Fibroblast of peridontal ligament (primary cell): Measurements from ENCODE around the gene NAA80.
A peak's percentile ranks its signal among the peaks of the same experiment; 100 is the strongest.
"Not testable (repeated sequence)": the region's sequence is repeated elsewhere in the genome, so short reads cannot be mapped to it uniquely, and the experiment has no call there.

Experiments
- DNase-seq: peaks from one replicate; pipeline ENCODE4 v3.0.0-alpha.2; 2010; ENCODE audit errors: extremely low read depth

NAA80 gene

DNA sequence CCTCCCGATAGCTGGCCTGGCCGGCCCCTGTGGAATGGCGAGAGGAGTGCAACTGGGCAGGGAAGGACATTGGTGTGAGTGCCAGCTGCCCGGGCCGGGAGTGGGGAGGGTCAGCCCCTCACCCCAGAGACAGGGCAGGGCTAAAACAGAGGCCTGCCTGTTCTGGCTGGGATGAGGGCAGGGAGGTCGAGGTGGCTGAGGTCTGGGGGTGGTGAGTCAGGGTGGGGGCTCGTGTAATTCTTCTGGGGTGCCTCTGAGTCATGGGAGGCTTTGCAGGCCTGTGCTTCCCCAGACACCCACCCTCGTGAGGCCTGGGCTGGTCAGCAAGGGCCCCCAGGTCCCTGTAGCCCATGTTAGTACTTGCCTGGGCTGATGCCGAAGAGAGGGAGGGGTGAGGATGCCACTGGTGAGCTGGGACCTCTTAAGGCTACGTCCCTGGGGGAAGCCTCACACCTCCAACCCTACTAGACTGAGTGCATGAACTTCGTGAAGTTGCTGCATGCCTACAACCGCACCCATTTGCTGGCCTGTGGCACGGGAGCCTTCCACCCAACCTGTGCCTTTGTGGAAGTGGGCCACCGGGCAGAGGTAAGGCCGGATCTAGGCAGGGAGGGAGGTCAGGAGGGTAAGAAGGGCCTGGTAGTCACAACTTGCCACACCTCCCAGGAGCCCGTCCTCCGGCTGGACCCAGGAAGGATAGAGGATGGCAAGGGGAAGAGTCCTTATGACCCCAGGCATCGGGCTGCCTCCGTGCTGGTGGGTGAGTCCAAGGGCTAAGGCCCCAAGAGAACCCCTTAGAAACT lies 28.6 kb downstream of the NAA80 start:
- DNase-seq: no peak

- no peak for DNase-seq
These were observed 29.2 kb downstream of the NAA80 start for GRCh38 chr3:50269977-50270413.

GRCh38 chr3:50269460-50269859 lies 29.7 kb downstream of the NAA80 start:
- no peak for DNase-seq

DNA sequence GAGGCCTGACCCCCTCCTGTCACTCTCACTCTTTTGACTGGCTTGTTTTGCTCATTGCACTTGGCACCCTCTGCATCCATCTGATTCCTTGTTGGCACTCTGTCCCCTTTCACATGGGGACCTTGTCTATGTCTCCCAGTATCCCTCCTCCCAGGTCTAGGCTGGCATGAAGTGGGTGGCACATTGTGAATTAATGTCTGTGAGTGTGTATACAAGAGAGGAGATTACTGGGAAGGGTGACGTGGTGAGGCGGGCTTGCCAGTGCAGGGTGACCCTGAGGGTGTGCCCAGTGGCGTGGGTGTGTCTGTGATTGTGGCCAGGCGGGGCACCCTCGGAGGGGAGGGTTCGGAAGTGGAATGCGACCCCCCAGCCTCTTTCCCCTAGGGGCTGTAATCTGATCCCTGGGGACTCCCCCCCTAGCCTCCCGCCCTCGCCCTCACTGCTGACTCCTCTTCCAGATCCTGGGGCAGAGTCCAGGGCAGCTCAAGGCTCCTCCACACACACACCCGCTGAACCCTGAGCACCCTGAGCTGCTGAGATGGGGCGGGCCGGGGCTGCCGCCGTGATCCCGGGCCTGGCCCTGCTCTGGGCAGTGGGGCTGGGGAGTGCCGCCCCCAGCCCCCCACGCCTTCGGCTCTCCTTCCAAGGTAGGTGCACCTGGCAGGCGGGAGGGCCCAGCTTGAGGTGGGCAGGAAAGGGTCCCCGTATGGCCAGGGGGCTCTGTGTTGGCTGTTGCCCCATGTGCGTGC lies 30.3 kb downstream of the NAA80 start, which contains the start of gene SEMA3B:
SEMA3B (plus strand) TSS at position 445 of the 749 bp plus-strand sequence; CDS start at position 539, 94 bp downstream.
- DNase-seq: peak; percentile 60

DNA sequence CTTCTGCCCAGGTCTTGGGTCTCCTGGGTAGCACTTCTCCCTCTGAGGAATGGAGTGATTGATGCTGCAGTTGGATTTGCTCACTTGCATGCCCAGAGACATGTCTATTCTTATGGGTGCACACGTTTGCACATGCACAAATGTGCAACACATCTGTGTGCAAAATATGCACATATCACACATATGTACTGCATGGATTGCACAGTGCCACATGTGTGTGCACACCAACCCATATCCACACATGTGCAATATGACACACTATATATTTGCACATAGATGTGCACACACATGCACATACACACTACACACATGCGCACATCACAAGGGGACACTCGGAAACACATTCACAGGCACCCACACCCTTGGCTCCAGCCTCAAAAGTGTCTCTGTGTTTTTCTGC lies 30.9 kb downstream of the NAA80 start:
- no peak for DNase-seq

DNA sequence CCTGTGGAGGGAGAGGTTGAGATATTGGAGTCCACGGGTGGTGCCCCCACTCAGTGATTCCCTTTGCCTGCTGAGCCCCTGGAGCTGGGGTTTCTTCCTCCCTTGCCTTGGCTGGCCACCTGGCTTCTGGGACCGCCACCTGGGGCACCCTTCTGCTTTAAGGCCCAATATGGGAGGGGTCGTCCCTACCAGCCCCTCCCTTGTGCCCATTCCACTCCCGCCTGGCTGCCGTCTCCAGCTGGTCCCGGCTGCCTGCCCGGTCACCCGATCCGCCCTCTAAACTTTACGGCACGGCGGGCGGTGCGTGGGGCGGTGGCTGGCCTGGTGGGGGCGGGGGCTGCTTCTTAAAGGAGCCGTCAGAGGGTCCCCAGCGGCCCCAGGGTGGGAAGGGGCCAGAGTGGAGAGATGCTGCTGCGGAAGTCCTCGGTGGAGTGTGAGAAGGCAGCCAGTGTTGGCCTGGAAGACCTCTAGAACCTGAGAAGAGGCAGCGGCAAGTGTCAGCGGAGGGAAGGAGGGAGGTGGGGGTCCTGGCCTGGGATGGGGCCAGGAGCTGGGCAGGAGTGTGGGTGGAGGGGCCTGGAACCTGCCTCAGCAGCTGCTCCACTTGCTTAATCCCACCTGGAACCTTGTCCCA lies 31.8 kb downstream of the NAA80 start:
- DNase-seq: no peak

DNA sequence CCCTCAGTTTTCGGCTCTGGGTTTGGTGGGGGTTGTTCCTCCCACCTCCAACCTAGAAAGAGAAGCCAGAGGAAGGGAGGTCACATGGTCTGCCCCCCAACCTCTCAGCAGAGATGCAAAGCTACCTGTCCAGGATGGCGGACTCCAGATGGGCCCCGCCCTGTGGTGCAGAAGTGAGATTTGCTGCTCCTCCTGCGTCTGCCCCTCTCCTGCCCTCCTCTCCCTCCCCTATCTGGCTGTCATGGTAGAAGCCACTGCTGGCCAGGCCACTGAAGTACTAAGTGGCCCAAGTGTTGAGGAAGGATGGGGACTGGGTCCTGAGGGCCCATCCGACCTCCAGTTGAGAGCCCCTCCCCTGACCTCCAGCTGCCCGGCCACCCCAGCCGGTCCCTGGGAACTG lies 32.4 kb downstream of the NAA80 start:
- no peak for DNase-seq

GRCh38 chr3:50266017-50266416 lies 33.2 kb downstream of the NAA80 start:
- no peak for DNase-seq

DNA sequence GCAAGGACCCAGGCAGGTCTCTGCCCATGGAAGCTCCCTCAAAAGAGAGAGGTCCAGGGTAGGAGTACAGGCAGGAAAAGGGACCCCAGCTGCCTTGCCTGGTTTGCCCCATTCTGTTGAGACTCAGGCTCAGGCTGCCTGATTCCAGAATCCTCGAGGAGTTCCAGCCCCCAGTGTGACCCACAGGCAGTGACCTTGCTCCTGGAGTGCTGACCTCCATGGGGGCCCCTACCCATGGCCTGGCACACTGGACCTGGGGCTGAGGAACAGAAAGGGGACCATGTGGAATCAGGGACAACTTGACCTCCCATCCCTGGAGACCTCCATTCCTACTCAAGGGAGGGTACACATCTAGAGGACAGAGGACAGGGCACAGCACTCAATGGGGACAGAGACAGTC lies 33.6 kb downstream of the NAA80 start:
- no peak for DNase-seq

DNA sequence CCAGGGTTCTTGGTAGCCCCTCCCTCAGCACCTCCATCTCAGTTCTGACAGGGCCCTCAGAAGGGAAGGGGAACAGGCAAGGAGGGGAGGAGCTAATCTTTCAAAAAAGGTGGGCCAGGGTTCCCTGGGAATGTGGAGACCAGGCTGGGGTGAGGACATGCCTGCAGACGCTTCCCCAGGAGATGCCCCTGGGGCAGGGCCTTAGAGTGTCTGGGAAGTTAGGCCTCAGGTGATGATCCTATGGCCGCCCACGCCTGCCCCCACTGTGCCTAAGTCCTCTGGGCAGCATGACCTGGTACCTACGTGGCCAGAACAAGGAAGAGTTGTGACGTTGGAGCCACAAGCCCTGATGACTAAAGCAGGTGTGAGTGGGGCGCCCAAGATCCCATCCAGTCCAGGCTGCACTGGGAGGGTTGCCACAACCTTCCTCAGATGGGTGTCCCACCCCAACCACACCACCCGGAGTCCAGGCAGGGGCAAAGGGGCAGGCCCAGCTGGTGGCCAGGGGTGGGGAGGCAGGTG lies 34.2 kb downstream of the NAA80 start:
- DNase-seq: no peak

DNA sequence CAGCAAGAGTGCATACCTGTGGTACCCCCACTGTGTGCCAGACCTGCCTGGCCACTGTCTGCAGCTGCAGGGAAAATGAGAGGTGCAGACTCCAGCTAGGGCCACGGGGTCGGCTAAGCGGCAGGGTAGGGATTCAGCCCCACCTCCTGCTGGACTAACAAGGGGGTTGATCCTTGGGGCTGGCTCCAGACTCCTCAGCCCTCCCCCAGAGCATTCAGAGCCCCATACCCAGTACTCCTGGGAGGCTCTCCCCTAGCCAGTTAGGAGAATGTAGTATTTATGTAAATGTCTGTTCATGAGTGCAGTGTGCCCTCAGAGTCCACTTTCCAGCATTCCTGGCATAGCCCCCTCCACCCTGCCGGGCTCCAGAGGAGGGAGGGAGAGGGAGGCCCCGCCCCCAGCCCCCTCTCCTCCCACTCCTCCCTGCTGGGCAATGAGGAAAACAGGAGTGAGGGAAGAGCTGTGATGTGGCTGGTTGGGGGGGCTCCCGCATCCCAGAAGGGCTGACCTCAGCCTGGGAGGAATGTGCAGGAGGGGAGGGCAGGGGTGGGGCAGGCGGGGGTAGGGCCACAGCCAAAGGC lies 34.7 kb downstream of the NAA80 start:
- peak; percentile 94 for DNase-seq

GRCh38 chr3:50263478-50264382 lies 35.5 kb downstream of the NAA80 start:
- no peak for DNase-seq

DNA sequence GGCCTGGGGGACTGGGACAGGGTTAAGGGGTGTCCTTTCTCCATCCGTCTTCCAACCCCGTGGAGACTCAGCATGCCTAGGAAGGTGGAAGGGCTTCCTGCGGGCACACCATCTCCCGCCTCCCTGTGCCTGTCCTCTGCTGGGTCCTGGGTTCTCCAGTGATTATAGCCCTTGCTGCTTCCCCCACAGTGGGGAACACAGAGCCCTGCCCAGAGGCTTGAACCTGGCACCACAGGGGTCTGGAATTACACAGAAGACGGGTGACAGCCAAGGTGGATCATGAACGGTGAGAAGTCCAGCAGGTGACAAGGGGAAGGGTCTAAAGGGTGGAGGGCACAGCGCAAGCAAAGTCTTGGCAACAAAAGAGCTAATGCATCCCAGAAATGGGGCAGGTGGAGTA lies 36.4 kb downstream of the NAA80 start:
- DNase-seq: no peak

- DNase-seq: not testable (repeated sequence)
These were observed 37.0 kb downstream of the NAA80 start for GRCh38 chr3:50262200-50262599.

DNA sequence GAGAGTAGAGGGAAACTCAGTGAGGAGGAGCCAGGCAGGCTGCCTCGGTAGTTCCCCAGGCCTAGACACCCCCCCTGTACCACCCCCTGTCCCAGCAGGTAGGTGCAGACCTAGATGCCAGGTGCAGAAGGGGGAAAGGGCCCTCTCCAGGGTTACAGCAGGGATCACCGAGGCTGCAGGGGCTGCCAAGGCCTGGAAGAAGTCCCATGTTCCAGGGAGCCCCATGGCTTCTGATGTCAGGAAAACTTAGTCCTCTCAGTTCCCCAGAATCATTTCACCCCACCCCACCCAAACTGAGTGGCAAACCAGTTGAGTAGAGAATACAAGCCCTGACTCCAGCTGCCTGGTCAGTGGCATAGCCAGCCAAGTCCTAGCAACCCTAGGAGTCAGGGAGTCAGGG lies 37.7 kb downstream of the NAA80 start:
- no peak for DNase-seq

DNA sequence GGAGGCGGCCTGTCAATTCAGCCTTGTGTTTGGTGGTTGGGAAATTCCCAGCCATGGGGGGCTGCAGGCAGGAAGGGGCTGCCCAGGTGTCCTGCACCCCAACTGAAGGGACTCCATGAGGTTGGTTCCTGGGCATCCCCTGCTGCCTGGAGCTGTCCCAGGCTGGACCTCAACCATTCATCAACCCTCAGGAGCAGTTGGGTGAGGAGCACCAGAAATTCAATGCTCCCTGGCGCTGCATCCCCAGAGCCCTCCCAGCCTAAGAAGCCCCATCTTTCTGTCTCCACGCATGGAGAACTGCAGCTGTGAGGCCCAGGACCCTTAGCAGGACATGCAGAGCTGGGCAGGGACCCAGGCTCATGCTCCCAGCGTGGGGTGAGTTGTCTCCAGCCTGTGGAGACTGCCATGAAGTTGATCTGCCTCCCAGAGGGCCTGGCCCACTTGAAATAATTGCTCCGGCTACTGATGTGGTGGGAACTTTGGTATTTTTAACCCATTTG lies 38.2 kb downstream of the NAA80 start:
- no peak for DNase-seq

DNA sequence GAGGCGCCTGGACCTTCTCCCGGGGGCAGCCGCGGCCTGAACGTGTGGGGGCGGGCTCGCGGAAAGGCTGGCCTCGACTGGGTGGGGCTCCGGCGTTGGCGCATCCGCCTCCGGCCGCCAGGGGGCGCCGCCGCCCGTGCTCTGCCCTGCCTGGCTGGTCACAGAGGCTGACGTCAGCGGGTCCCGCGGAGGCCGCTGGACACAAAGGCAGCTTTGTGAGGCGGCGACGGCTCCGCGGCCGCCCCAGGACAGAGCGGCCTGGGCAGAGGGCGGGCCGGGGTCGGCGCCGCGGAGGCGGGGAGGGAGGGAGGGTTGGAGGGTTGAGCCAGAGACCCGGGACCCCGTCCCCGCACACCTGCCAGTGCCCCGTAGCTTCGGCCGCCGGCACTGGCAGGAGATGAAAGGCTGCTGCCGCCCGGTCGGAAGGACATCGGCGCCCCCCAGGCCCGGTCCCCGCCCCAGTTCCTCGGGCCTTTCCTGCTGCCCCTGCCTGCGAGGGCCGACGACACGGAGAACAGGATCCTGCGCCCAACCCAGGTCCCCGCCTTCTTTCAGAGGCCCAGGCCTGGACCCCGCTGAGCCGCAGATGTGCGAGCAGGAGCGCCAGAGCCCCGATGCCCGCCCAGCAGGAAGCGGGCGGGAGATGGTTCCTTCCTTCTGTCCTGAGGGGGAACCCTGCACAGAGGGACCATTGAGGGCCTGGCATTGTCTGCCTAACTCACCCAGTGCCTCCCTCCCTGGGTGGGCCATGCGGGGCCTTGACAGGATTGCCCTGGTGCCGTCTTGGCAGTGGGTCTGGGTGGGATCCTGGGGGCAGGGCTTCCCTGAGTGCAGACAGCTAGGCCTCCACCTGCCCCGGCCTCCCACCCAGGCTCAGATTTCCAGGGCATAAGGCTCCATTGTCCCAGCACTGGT lies 38.9 kb downstream of the NAA80 start:
- DNase-seq: peak; percentile 81

GRCh38 chr3:50259432-50260026 lies 39.7 kb downstream of the NAA80 start:
- no peak for DNase-seq

- DNase-seq: no peak
These were observed 40.2 kb downstream of the NAA80 start for GRCh38 chr3:50258979-50259378.
